ENCODE measurements around the gene LAT. TPM values are rescaled to one million over a fixed set of nuclear protein-coding genes. Genes with fewer than 3 reads are reported as not detected.

Gene LAT
- total and polyA plus RNA-seq, 2 of the 13 experiments (the other 11 are each of a cell fraction or from before 2014, with no cell fraction given): 2.0 to 3.0 TPM

DNA sequence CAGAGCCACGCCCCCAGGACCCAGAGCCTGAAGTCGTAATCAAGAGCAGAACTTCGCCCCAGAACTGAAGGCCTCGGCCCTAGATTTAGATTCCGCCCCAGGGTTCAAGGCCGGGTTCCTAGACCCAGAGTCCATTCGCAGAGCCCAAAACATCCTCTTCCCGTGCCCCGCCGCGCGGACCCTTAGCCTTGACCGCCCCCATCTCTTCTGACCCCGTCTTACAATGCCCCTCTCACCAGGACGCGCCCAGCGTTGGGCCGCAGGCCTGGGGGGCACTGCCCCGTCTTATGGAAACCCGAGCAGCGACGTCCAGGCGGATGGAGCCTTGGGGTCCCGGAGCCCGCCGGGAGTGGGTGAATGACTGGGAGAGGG lies 48.1 kb upstream of the LAT start (continued):
- TF ChIP-seq ZNF441 (CRISPR knock-in tag; IDR thresholded peaks at IDR 0.05; ENCODE audit: borderline replicate concordance) (peak; percentile 22; the same call in 1 of the 2 replicates), PHF21A (CRISPR knock-in tag; IDR thresholded peaks at IDR 0.05) (peak; percentile 45; the same call in 1 of the 2 replicates), RBAK (CRISPR knock-in tag; IDR thresholded peaks at IDR 0.05) (no peak), TAF1 (CRISPR knock-in tag; IDR thresholded peaks at IDR 0.05) (peak; percentile 5; the same call in 1 of the 2 replicates), PPARG (CRISPR knock-in tag; conservative IDR thresholded peaks at IDR 0.05) (no peak), ZNF761 (CRISPR knock-in tag; conservative IDR thresholded peaks at IDR 0.05) (0 out of 2 replicates have a peak, but pooled peaks have one; percentile 70), DR1 (CRISPR knock-in tag; IDR thresholded peaks at IDR 0.05) (peak; percentile 52; the same call in 1 of the 2 replicates), NR2C2 (CRISPR knock-in tag; IDR thresholded peaks at IDR 0.05; ENCODE audit: borderline replicate concordance) (0 out of 2 replicates have a peak, but pooled peaks have one; percentile 57), ZBTB38 (CRISPR knock-in tag; IDR thresholded peaks at IDR 0.05) (peak; percentile 50; the same call in 1 of the 2 replicates), RARA (CRISPR knock-in tag; IDR thresholded peaks at IDR 0.05) (peak; percentile 82), ZNF619 (CRISPR knock-in tag; IDR thresholded peaks at IDR 0.05) (0 out of 2 replicates have a peak, but pooled peaks have one; percentile 56), IRF2 (CRISPR knock-in tag; IDR thresholded peaks at IDR 0.05) (no peak), FOXJ3 (CRISPR knock-in tag; IDR thresholded peaks at IDR 0.05; ENCODE audit: borderline replicate concordance) (no peak), POGZ (CRISPR knock-in tag; IDR thresholded peaks at IDR 0.05) (peak; percentile 15; the same call in 1 of the 2 replicates), ZNF792 (CRISPR knock-in tag; IDR thresholded peaks at IDR 0.05) (0 out of 2 replicates have a peak, but pooled peaks have one; percentile 29), ZNF660 (CRISPR knock-in tag; IDR thresholded peaks at IDR 0.05; ENCODE audit: borderline replicate concordance, low read depth) (no peak), ZFX (CRISPR knock-in tag; IDR thresholded peaks at IDR 0.05; ENCODE audit: low read depth) (peak; percentile 74), ZNF430 (CRISPR knock-in tag; IDR thresholded peaks at IDR 0.05) (peak; percentile 70), CC2D1A (CRISPR knock-in tag; IDR thresholded peaks at IDR 0.05) (no peak), KMT2B (CRISPR knock-in tag; IDR thresholded peaks at IDR 0.05) (no peak)
- TF ChIP-seq, protein P1, sequence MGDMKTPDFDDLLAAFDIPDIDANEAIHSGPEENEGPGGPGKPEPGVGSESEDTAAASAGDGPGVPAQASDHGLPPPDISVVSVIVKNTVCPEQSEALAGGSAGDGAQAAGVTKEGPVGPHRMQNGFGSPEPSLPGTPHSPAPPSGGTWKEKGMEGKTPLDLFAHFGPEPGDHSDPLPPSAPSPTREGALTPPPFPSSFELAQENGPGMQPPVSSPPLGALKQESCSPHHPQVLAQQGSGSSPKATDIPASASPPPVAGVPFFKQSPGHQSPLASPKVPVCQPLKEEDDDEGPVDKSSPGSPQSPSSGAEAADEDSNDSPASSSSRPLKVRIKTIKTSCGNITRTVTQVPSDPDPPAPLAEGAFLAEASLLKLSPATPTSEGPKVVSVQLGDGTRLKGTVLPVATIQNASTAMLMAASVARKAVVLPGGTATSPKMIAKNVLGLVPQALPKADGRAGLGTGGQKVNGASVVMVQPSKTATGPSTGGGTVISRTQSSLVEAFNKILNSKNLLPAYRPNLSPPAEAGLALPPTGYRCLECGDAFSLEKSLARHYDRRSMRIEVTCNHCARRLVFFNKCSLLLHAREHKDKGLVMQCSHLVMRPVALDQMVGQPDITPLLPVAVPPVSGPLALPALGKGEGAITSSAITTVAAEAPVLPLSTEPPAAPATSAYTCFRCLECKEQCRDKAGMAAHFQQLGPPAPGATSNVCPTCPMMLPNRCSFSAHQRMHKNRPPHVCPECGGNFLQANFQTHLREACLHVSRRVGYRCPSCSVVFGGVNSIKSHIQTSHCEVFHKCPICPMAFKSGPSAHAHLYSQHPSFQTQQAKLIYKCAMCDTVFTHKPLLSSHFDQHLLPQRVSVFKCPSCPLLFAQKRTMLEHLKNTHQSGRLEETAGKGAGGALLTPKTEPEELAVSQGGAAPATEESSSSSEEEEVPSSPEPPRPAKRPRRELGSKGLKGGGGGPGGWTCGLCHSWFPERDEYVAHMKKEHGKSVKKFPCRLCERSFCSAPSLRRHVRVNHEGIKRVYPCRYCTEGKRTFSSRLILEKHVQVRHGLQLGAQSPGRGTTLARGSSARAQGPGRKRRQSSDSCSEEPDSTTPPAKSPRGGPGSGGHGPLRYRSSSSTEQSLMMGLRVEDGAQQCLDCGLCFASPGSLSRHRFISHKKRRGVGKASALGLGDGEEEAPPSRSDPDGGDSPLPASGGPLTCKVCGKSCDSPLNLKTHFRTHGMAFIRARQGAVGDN (CRISPR knock-in tag; IDR thresholded peaks at IDR 0.05): peak; percentile 25; the same call in 1 of the 2 replicates
- TF ChIP-seq, protein P2, sequence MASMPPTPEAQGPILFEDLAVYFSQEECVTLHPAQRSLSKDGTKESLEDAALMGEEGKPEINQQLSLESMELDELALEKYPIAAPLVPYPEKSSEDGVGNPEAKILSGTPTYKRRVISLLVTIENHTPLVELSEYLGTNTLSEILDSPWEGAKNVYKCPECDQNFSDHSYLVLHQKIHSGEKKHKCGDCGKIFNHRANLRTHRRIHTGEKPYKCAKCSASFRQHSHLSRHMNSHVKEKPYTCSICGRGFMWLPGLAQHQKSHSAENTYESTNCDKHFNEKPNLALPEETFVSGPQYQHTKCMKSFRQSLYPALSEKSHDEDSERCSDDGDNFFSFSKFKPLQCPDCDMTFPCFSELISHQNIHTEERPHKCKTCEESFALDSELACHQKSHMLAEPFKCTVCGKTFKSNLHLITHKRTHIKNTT (CRISPR knock-in tag; IDR thresholded peaks at IDR 0.05): no peak
- TF ChIP-seq, protein P3, sequence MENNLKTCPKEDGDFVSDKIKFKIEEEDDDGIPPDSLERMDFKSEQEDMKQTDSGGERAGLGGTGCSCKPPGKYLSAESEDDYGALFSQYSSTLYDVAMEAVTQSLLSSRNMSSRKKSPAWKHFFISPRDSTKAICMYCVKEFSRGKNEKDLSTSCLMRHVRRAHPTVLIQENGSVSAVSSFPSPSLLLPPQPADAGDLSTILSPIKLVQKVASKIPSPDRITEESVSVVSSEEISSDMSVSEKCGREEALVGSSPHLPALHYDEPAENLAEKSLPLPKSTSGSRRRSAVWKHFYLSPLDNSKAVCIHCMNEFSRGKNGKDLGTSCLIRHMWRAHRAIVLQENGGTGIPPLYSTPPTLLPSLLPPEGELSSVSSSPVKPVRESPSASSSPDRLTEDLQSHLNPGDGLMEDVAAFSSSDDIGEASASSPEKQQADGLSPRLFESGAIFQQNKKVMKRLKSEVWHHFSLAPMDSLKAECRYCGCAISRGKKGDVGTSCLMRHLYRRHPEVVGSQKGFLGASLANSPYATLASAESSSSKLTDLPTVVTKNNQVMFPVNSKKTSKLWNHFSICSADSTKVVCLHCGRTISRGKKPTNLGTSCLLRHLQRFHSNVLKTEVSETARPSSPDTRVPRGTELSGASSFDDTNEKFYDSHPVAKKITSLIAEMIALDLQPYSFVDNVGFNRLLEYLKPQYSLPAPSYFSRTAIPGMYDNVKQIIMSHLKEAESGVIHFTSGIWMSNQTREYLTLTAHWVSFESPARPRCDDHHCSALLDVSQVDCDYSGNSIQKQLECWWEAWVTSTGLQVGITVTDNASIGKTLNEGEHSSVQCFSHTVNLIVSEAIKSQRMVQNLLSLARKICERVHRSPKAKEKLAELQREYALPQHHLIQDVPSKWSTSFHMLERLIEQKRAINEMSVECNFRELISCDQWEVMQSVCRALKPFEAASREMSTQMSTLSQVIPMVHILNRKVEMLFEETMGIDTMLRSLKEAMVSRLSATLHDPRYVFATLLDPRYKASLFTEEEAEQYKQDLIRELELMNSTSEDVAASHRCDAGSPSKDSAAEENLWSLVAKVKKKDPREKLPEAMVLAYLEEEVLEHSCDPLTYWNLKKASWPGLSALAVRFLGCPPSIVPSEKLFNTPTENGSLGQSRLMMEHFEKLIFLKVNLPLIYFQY (CRISPR knock-in tag; IDR thresholded peaks at IDR 0.05; ENCODE audit: borderline replicate concordance): peak; percentile 59; the same call in 1 of the 2 replicates

All from HepG2 (cell line).